HG03097 (cell line): Measurements from ENCODE around the gene ZNF488.

ENCODE experiments used
- ATAC-seq: cut with Tn5 transposase; IDR thresholded peaks from one replicate; pipeline ENCODE4 v1.9.1; 2021; ENCODE audit not compliant: unreplicated experiment, low FRiP score

ZNF488 gene

DNA sequence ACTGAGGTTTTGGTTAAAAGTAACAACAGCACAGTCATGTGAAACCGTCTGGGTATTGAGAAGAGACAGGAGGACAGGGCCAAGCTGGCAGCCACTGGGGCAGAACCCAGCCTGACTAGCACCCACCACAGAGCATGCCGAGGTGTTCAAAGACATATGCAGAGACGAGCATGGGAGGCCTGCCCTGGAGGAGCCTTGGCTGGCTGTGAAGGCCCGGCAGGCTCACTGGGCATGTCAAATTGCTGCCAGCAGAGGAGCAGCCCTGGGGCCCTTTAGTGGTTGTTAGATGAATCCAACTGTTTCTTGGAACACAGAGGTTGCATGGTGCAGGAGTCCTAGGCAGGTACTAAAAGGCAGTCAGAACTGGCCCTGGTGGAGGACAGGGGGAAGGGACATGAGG, 66.8 kb downstream of the ZNF488 start:
- ATAC-seq = no peak

DNA sequence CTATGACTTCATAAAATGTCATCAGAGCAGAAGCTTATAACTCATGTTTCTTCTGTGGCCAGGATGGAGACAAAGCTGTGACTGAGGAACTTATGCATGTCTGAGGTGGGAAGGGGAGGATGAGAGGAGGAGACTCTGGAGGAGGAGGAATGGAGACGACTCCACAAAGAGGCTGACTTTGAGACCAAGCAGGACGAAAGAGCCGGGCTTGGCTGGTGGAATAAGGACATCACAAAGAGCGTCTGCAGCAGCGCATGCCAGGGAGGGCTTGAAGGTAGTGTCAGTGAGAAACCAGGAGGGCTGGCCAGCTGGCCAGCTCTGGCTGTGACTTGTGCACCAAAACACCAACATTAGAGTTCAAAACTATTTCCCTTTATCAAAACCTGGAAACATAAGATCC, 68.0 kb downstream of the ZNF488 start:
- ATAC-seq = no peak
